GM12865 (cell line): ENCODE measurements around the gene TGFB1.

Source experiments
- DNase-seq: peaks from one replicate; pipeline ENCODE4 v3.0.0; 2010; ENCODE audit warnings: low read depth
- H3K4me3 ChIP-seq: 2 replicates; pipeline ENCODE4 v1.5.1; 2011; ENCODE audit warnings: mild to moderate bottlenecking, low read depth, low read length, control low read depth
- CTCF ChIP-seq: IDR thresholded peaks from 2 replicates; pipeline ENCODE4 v1.5.1; 2011; ENCODE audit warnings: low read length, control low read depth, low read depth, inconsistent platforms; ENCODE audit not compliant: insufficient read depth; ENCODE audit errors: missing control alignments

TGFB1 gene

GRCh38 chr19:41322451-41322850, 31.3 kb downstream of the TGFB1 start:
- no peak for DNase-seq
- TF ChIP-seq CTCF: no peak
- H3K4me3 ChIP-seq: no peak overlapping the region

DNA sequence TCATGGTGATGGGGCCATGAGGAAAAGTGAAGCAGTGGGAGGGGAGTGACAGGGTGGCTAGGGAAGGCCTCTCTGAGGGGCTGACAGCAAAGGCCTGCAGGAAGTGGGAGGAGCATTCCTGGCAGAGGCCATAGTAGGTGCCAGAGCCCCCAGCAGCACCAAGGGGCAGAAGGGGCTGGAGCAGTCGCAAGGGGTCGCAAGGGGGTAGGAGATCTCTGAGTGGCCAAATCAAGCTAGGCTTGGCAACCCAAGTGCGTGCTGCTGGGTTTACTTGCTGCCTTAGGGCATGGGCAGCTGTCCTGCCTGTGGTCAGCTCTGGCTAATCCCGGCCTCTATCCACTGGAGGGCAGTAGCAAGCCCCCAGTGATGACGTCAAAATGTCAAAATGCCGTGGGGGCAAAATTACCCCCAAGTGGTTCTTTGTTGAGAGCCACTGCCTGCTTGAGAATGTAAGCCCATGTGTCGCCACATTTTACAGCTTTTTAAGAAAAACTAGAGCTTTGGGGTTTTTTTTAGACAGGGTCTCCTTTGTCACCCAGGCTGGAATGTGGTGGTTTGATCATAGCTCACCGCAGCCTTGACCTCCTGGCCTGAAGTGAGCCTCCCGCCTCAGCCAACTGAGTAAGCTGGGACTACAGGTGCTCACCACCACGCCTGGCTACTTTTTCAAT, 32.0 kb downstream of the TGFB1 start:
- no peak overlapping the region for H3K4me3 ChIP-seq
- peak; percentile 49 for TF ChIP-seq CTCF
- peak; percentile 50 for DNase-seq

GRCh38 chr19:41321204-41321599, 32.5 kb downstream of the TGFB1 start:
- TF ChIP-seq CTCF: no peak
- H3K4me3 ChIP-seq: no peak overlapping the region
- no peak for DNase-seq

DNA sequence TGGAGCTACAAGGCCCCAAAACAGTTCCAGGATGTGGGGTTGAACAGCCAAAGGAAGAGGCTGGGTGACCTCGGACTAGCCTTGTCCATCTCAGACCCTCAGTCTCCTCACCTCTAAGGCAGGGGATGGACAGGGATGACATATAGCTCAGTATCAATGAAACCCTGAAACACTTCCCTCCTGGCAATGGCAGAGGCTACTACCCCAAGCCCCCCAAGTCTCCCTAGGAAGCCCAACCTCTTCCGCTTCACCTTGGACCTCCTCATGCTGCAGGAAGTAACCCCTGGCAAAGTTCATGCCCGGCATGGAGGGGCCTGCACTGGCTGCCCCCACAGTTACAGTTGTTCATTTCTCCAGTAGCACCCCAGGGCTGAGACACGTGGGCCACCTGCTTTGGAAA, 33.2 kb downstream of the TGFB1 start:
- no peak overlapping the region for H3K4me3 ChIP-seq
- no peak for DNase-seq
- TF ChIP-seq CTCF: no peak

DNA sequence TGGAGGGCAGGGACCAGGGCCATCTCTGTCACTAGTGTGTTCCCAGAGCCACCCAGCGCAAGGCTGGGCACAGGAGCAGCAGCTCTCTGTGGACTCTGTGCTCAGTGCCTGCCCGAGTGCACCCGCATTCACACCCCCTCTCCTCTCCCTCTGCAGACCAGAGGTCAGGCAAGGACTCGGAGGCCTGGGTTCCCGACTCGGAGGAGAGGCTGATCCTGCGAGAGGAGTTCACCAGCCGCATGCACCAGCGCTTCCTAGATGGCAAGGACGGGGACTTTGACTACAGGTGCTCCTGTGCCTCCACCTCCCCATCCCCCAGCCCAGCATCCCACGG, 33.6 kb downstream of the TGFB1 start:
- DNase-seq: no peak
- TF ChIP-seq CTCF: no peak
- no peak overlapping the region for H3K4me3 ChIP-seq

DNA sequence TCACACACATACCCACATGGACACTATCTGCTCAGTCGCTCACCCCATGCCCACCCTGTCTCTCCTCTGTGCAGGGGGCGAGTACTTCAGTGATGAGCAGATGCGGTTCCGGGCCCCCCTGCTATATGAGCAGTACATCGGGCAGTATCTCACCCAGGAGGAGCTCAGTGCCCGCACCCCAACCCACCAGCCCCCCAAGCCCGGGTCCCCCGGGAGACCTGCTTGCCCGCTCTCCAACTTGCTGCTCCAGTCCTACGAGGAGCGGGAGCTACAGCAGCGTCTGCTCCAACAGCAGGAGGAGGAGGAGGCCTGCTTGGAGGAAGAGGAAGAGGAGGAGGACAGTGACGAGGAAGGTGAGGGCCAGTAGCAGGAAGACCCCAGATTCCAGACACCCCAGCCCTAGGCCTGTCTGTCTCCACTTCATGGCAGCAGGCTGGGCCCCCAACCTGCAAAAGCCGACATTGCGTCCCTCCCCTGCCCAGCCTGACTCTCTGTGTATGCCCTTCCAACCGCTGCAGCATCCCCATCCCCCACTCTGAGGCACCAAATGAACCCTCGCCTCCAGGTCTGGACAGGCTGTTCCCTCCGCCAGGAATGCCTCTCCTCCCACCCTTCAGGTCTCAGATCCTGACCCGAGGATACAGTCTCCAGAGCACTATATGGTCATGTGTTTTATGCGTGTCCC, 34.1 kb downstream of the TGFB1 start:
- DNase-seq: no peak
- no peak overlapping the region for H3K4me3 ChIP-seq
- no peak for TF ChIP-seq CTCF
